ENCODE data around the gene AK6.
"Not testable (repeated sequence)": the region's sequence is repeated elsewhere in the genome, so short reads cannot be mapped to it uniquely, and the experiment has no call there.

GRCh38 chr5:69333668-69334315 is 35.5 kb downstream of the AK6 start:
- not testable (repeated sequence) for TF ChIP-seq CTCF (conservative IDR thresholded peaks at IDR 0.05; ENCODE audit: low read depth, low read length); EZH2 (IDR thresholded peaks at IDR 0.05; ENCODE audit: low read length, unreplicated experiment)

Measured in PC-3 (cell line).